HG03045 (cell line): Measurements from ENCODE around the gene EPN2.
"Not testable (repeated sequence)": the region's sequence is repeated elsewhere in the genome, so short reads cannot be mapped to it uniquely, and the experiment has no call there.

ENCODE experiments used
- ATAC-seq: cut with Tn5 transposase; IDR thresholded peaks from one replicate; pipeline ENCODE4 v1.9.1; 2021; ENCODE audit warnings: mild to moderate bottlenecking, moderate library complexity; ENCODE audit not compliant: unreplicated experiment

Gene EPN2

GRCh38 chr17:19237139-19237388 lies at the start of gene EPN2:
Gene EPN2 (plus strand): TSS chr17:19237366. CDS start chr17:19283120, 45,754 bp downstream.
- ATAC-seq = not testable (repeated sequence)

DNA sequence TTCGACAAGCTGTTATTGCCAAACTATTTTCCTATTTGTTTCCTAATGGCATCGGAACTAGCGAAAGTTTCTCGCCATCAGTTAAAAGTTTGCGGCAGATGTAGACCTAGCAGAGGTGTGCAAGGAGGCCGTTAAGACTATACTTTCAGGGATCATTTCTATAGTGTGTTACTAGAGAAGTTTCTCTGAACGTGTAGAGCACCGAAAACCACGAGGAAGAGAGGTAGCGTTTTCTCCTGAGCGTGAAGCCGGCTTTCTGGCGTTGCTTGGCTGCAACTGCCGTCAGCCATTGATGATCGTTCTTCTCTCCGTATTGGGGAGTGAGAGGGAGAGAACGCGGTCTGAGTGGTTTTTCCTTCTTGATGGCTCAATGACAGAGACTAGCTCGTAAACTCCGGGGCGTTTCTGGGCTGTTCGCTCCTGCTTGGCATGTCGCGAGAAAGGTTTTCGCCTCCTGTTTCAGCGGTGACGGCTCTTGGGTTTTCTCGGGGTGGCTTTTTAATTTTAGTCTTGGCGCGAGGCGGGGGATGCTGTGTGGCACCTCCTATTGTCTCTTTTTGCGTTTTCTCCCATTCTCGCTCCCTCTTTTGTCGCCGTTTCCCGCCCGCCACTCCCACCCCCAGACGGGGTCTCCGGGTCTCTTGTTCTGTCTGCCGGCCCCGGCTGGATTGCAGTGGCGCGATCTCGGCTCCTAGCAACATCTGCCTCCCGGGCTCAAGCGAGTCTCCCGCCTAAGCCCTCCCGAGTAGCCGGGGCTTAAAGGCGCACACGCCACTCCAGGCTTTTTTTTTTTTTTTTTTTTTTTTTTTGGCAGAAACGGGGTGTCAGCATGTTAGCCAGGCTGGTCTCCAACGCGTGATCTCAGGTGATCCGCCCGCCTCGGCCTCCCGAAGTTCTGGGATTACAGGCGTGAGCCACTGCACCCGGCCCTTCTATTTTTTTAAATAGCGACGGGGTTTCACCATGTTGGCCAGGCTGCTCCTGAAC lies 49.0 kb upstream of the EPN2 start:
- ATAC-seq = peak; percentile 43

- ATAC-seq = peak; percentile 66
Observed at GRCh38 chr17:19188870-19189708, 48.1 kb upstream of the EPN2 start.

GRCh38 chr17:19189781-19190405 lies 47.3 kb upstream of the EPN2 start:
- ATAC-seq = not testable (repeated sequence)

GRCh38 chr17:19196382-19197204 lies 40.6 kb upstream of the EPN2 start:
- not testable (repeated sequence) for ATAC-seq

DNA sequence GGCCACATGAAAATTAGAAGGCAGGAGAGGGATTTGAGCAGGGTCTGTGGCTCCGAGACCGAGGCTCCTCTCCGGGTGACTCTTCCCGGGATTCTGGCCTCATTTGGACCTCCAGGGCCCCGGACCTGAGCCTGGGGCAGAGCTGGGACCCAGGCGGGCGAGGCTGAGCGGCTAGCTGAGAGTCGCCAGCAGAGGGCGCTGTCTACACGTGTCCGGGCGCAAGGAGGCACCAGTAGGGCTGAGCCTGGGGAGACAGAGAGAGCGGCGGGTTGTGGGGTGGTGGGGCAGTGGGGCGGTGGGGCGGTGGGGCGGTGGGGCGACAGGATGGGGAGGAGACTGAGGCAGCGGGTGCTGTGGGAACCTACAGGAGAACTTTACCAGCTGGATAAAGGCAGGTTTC lies 34.7 kb upstream of the EPN2 start:
- ATAC-seq = not testable (repeated sequence)

DNA sequence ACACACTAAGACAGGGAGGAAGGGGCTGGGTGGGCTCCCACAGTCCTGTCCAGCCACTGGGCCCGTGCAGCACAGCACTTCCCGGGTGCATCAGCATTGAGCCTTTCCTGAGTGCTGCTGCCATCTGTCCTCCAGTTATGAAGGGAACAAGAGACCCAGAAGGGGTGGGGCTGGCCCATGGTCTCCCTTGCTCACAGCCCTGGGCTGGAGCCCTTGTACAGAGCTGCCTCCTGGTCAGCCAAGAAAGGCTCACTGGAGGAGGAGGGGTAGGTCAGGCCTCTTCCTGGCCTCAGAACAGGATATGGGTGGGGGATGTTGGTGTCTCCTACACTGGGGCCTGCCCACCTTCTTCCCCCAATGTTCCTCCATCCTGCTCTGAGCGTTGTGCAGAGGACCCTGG lies 33.7 kb upstream of the EPN2 start:
- ATAC-seq = not testable (repeated sequence)

- not testable (repeated sequence) for ATAC-seq
Observed at GRCh38 chr17:19215074-19215860, 21.9 kb upstream of the EPN2 start.

DNA sequence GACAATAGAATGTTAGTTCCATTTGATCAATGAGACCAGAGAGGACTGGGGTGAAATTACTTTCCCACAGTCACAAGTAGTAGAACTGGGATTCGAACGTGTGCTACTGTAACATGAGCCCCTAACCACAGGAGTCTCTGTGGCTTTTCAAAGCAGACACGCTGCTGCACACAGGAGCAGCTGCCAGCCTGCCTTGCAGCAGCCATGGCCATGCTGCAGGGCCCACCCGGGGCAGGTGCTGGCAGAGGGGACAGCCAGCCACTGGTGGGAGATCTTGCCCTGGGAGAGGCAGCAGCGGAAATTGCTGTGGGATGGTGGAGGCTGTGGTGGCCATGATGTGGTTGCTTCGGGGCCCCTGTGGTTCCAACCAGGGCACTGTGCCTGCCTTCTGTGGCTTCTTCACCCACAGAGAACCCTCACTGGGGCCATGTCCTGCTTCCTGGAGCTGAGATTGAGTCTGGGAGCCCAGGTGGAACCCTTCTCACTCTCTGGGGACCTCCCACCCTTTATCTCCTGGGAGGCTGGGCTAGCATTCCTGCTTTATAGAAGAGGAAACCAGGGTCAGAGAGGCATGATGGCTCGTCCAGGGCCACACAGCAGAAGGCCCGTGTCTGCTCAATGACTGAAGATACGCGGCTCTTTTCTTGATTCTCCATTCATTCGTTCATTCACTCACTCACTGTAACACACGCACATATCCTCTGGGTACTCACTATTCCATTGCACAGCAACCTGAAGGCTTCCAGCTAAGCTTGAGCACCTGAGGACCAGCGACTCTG lies 20.8 kb upstream of the EPN2 start:
- ATAC-seq = not testable (repeated sequence)

DNA sequence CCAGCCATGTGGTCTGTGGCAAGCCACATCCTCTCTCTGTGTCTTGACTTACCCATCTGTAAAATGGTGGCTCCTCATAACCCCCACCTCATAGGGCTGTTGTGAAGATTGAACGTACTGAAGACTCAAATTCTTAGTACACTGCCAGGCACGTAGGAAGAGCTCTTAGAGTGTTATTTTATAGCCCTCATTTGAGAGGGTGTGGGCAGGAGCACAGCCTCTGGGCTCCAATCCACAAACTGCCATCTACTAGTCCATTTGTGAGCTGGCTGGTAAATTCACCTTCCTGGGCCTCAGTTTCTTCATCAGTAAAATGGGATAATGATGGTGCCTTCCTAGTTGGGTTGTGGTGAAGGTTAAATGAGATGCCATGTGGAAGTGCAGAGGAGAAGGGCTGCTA lies 18.3 kb upstream of the EPN2 start:
- ATAC-seq = not testable (repeated sequence)

- ATAC-seq = not testable (repeated sequence)
Observed at GRCh38 chr17:19219384-19219783, 17.8 kb upstream of the EPN2 start.

DNA sequence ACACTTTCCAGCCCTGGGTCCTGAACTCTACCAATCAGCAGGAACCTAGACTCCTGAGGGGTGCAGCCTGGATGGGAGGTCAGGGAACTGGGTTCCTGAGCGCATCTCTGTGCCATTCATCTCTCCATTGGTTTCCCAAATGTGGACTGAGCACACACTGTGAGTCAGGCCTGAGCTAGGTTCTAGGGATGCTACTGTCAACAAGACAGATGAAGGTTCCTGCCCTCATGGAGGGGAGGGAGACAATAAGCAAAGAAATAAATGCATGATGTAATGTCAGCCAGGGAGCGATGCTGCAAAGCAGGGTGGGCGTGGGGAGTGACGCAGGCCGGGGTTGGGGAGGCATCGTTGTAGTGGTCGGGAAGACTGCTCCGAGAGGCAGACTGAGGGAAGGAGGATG lies 17.0 kb upstream of the EPN2 start:
- not testable (repeated sequence) for ATAC-seq

GRCh38 chr17:19226610-19227588 lies 10.3 kb upstream of the EPN2 start:
- not testable (repeated sequence) for ATAC-seq

DNA sequence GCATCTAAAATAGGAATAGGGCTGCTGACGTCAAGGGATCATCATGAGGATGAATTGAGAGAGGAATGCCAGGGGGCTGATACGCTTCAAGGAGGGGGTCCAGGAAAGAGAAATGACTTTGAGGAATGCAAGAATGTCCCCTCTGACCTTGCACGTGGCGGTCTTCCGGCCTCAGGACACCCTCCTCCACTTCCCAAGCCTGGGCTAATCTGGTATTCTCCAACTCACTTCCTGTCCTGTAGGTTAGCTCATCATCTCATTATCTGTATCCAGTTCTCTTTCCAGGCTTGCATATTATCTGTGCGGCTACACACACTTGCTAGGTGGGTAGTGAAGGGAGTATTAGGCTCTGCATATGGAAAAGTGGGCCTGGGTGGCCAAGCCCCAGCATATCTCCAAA lies 2.5 kb upstream of the EPN2 start:
- ATAC-seq = not testable (repeated sequence)

DNA sequence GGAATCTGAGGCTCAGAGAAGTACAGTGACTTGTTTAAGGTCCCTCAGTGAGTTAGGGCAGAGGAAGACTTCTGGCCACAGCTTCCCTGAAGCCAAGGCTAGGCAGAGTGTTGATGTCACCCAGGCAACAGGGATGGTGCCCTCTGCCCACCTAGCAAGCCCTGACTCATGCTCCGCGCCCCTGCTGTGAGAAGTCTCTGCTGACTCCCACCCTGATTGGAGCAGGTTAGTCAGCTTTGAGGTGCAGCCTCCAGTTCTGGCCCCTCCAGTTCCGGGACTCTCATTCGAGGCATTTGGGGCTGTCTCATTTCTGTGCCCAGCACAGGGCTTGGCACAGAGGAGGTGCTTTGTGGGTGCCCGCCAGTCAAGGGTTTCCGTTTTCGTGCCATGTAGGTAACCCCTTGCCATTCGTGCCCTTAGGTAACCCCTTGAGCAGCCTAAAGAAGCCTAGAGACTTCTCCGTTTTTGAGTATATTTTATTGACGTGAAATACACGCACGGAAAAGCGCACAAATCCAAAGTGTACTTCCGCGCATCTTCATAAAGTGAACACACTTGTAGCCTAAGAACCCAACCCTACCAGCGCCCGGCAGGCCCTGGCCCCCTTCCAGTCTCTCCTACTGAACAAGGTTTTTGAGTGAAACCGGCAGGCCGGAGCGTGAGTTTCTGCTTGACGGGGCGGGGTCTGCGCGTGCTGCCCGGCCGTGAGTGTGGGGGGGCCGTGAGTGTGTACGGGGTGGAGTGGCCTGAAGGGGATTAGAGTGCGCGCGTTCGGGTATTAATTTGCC lies 621 bp upstream of the EPN2 start:
- peak; percentile 43 for ATAC-seq

DNA sequence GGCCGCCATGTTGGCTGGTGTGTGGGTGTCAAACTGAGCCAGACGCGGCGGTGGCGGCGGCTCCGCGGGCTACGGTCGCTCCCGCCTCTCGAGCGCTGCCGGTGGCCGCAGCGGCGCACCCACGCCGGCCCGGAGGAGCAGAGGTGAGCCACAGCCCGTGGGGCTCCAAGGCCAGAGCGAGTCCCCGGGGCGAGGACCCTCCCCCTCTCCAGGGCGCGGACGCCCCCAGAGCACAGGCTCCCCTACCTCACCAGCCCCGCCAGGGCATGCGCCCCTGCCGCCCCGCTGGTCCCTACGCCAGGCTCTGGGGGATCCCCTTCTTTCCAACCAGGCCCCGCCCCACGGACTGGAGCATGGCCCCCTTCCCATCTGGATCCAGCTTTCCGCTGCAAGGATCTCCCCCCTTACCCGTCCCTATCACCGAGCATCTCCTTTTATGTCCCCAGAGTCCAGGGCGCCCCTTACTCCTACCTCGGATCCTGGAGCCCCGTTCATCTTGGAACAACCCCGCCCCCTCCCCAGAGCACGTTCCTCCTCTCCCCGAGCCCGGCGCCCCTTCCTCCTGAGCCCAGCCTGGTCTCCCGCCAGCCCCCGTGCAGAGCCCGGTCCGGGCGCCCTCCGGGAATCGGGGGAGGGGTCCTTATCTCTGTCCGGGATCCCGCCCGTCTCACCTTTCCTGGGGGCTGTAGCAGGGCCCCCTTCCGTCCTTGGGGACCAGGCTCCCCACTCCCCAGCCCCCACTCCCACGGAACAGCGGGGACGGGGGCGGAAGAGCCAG lies 412 bp downstream of the EPN2 start:
- ATAC-seq = peak; percentile 60
